Measurements from ENCODE around the gene JUND.

JUND gene

DNA sequence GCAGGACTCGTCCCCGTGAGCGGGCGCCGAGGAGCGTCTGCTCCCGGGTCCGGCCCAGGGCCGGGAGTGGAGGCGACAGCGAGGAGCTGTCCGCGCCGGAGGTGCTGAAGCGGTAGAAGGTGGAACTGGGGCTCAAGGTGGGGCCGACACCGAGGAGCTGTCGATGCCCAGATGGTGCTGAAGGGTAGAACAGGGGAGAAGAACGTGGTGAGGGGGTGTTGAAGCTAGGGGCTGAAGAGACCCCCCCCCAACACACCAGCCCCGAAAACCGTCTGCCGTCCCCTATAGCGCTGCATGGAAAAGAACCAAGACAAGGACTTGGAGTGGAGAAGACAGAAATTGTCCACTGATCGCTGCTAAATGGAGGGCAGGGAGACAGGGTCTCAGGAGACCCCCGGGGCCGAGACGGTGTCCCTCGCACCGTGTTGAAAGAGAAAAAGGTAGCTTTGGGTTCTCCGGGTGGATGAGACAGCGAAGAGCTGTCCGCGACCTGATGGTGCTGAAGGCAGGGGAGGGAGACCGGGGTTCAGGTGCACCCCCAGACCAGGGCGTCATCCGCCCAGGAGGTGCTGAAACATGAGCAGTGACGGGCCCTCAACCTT lies 48.1 kb downstream of the JUND start:
- peak; percentile 58 for DNase-seq

DNA sequence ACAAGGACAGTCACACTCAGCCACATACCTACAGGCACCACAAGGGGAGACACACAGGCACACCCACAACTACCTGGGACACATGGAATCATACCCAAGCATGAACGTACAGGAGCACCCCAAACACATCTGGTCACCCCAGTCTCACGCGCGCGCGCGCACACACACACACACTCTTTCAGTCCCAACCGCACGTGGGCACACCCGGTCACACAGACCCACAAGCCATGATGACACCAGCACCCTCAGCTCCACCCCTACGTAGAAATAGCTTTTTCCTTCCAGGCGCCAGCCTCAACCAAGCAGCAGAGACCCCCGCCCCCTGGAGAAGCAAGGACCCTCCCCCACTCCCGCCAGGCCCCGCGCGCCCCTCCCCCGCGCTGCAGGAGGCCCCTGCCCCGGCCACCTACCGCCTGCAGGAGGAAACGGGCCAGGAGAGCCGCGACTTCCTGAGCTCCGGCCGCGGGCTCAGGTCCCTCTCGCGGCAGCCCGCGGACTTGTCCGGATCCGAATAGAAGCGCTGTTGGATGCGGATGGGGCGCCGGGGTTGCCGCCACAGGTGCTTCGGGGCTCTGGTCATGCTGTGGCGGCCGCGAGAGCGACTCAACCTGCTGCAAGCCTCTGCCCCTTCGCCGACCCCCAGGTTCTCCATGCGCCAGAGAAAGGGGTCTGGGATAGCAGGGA lies 48.7 kb downstream of the JUND start:
- no peak for DNase-seq

DNA sequence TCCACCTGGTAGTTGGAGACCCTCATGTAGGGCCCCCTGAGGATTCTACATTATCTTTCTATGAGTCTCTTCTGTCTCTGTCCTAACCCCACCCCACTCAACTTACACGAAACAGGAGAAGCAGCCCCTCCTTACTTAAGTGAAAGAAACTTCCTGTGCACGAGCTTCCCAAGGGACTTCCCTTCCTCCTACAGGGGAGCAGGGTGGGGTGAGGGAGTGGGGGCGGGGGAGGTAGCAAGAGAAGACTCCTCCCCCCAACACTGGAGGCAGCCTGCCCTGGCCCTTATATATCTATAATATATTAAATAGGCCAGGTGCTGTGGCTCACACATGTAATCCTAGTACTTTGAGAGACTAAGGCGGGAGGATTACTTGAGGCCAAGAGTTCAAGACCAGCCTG lies 49.6 kb downstream of the JUND start:
- DNase-seq, result no peak

- DNase-seq, result no peak
Observed at GRCh38 chr19:18230941-18231734, 50.3 kb downstream of the JUND start.

DNA sequence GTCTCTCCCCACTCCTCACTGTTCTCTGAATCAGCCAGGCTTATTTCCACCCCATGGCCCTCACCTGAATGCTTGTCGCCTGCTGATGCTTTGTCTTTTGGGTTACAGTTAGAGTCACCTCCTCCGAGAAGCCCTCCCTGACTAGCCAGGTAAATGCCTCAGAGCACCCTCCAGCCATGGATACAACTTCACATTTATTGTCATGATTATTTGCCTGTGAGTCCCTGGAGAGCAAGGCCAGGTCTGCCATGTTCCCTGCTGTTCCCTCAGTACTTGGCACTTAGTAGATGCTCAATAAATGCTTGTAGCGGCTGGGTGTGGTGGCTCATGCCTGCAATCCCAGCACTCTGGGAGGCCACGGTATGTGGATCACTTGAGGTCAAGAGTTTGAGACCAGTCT lies 51.5 kb downstream of the JUND start:
- no peak for DNase-seq
